IMR-90 (cell line): ENCODE data around the gene LRRC2. TPM values are rescaled to one million over a fixed set of nuclear protein-coding genes. Genes with fewer than 3 reads are reported as not detected.

Source experiments
- ATAC-seq: fragments of 200-7000 bp; cut with Tn5 transposase; 2 replicates; pipeline ENCODE4 v1.9.1; 2020; ENCODE audit warnings: low read depth, mild to moderate bottlenecking, moderate library complexity
- BruUV-seq: library from RNA; stranded (reverse); fragments of 400-500 nt; replicated peaks from 2 replicates; lab custom pipeline; 2021; lab: Mats Ljungman, UMichigan
- CTCF ChIA-PET: fragments of 300-600 bp; formaldehyde crosslinking; extraction: SDS; loops from one replicate; lab custom pipeline; 2021; ENCODE audit warnings: antibody characterized with exemption; lab: Yijun Ruan, JAX
- POLR2A ChIA-PET: fragments of 300-600 bp; sonication (Branson Sonifier 250); formaldehyde crosslinking; loops from one replicate; lab custom pipeline; 2022; ENCODE audit warnings: antibody characterized with exemption; ENCODE audit not compliant: unreplicated experiment; lab: Charles Lee
- DNase-seq: peaks from one replicate; pipeline ENCODE4 v3.0.0; 2013
- H2AFZ ChIP-seq: replicated peaks from 2 replicates; pipeline ENCODE3; 2013; ENCODE audit warnings: low read length, mild to moderate bottlenecking; ENCODE audit not compliant: poor library complexity
- H2AK5ac ChIP-seq: 2 replicates; pipeline ENCODE4 v1.6.1; 2013; ENCODE audit warnings: low read depth, low read length, inconsistent platforms
- H2AK9ac ChIP-seq: replicated peaks from 2 replicates; pipeline ENCODE3; 2013; ENCODE audit warnings: mild to moderate bottlenecking, low read depth, low read length, moderate library complexity; ENCODE audit not compliant: poor library complexity
- H2BK120ac ChIP-seq: 2 replicates; pipeline ENCODE4 v1.6.1; 2013; ENCODE audit warnings: low read depth, low read length, inconsistent platforms
- H2BK15ac ChIP-seq: 3 replicates; pipeline ENCODE4 v1.6.1; 2013; ENCODE audit warnings: low read depth, low read length, inconsistent platforms
- H2BK20ac ChIP-seq: 2 replicates; pipeline ENCODE4 v1.6.1; 2013; ENCODE audit warnings: low read depth, mild to moderate bottlenecking, inconsistent platforms, low read length, moderate library complexity
- H2BK5ac ChIP-seq: 2 replicates; pipeline ENCODE4 v1.6.1; 2013; ENCODE audit warnings: mild to moderate bottlenecking, low read depth, low read length, inconsistent platforms; ENCODE audit not compliant: poor library complexity, severe bottlenecking
- H3K14ac ChIP-seq: replicated peaks from 2 replicates; pipeline ENCODE4 v1.6.1; 2013; ENCODE audit warnings: low read depth, low read length, inconsistent platforms
- H3K18ac ChIP-seq: 2 replicates; pipeline ENCODE4 v1.6.1; 2013; ENCODE audit warnings: low read depth, low read length, control low read depth
- H3K23ac ChIP-seq: 2 replicates; pipeline ENCODE4 v1.6.1; 2013; ENCODE audit warnings: low read depth, low read length, inconsistent platforms
- H3K27ac ChIP-seq: 2 replicates; pipeline ENCODE4 v1.5.1; 2013; ENCODE audit warnings: mild to moderate bottlenecking, control low read depth, low read length; ENCODE audit not compliant: insufficient read depth
- H3K27me3 ChIP-seq: 2 replicates; pipeline ENCODE4 v1.6.1; 2013; ENCODE audit warnings: low read length; ENCODE audit not compliant: control insufficient read depth, insufficient read depth
- H3K36me3 ChIP-seq: 2 replicates; pipeline ENCODE4 v1.6.1; 2013; ENCODE audit warnings: low read length, mixed read lengths; ENCODE audit not compliant: control insufficient read depth, insufficient read depth
- H3K4ac ChIP-seq: 2 replicates; pipeline ENCODE4 v1.6.1; 2013; ENCODE audit warnings: low read depth, low read length, inconsistent platforms
- H3K4me1 ChIP-seq: 2 replicates; pipeline ENCODE4 v1.6.1; 2013; ENCODE audit warnings: low read length, mixed read lengths; ENCODE audit not compliant: control insufficient read depth, insufficient read depth
- H3K4me2 ChIP-seq: 2 replicates; pipeline ENCODE4 v1.6.1; 2013; ENCODE audit warnings: low read depth, mild to moderate bottlenecking, control low read depth, low read length, moderate library complexity
- H3K4me3 ChIP-seq: 2 replicates; pipeline ENCODE4 v1.5.1; 2013; ENCODE audit warnings: low read depth, mild to moderate bottlenecking, control low read depth, low read length, moderate library complexity; ENCODE audit not compliant: insufficient read depth
- H3K56ac ChIP-seq: 2 replicates; pipeline ENCODE4 v1.6.1; 2013; ENCODE audit warnings: low read length, inconsistent platforms; ENCODE audit not compliant: insufficient read depth; ENCODE audit errors: extremely low read depth
- H3K79me1 ChIP-seq, 2 experiments: 2 replicates each; pipeline ENCODE4 v1.6.1; 2013; ENCODE audit warnings: low read length in 2 of 2, inconsistent platforms in 1 of 2, low read depth in 1 of 2
- H3K9ac ChIP-seq: 2 replicates; pipeline ENCODE4 v1.6.1; 2013; ENCODE audit warnings: low read depth, low read length, control low read depth
- H3K9me1 ChIP-seq: 2 replicates; pipeline ENCODE4 v1.6.1; 2013; ENCODE audit warnings: low read length, inconsistent platforms; ENCODE audit not compliant: insufficient read depth
- H3K9me3 ChIP-seq: 2 replicates; pipeline ENCODE4 v1.6.1; 2013; ENCODE audit warnings: low read length; ENCODE audit not compliant: control insufficient read depth, insufficient read depth
- H4K20me1 ChIP-seq: 2 replicates; pipeline ENCODE4 v1.6.1; 2013; ENCODE audit warnings: low read length, inconsistent platforms; ENCODE audit not compliant: insufficient read depth
- H4K5ac ChIP-seq: 2 replicates; pipeline ENCODE4 v1.6.1; 2013; ENCODE audit warnings: mild to moderate bottlenecking, low read depth, low read length, control low read depth
- H4K8ac ChIP-seq, 2 experiments: 2 replicates each; pipeline ENCODE4 v1.6.1; 2013; ENCODE audit warnings: low read depth in 2 of 2, low read length in 2 of 2, control low read depth in 1 of 2, inconsistent platforms in 1 of 2
- H4K91ac ChIP-seq: 2 replicates; pipeline ENCODE4 v1.6.1; 2013; ENCODE audit warnings: low read depth, low read length, inconsistent platforms; ENCODE audit not compliant: insufficient read depth
- BHLHE40 ChIP-seq: fragments of 150-350 bp; IDR thresholded peaks from 2 replicates; pipeline ENCODE4 v1.6.1; 2016; ENCODE audit warnings: mild to moderate bottlenecking, low read depth, low read length
- CEBPB ChIP-seq: IDR thresholded peaks from 2 replicates; pipeline ENCODE4 v1.6.1; 2012; ENCODE audit warnings: low read depth, low read length, improper control_type of control experiment
- CHD1 ChIP-seq: IDR thresholded peaks from 2 replicates; pipeline ENCODE4 v1.6.1; 2012; ENCODE audit warnings: low read depth, low read length, improper control_type of control experiment
- FOS ChIP-seq: fragments of 150-350 bp; IDR thresholded peaks from 2 replicates; pipeline ENCODE4 v1.6.1; 2016; ENCODE audit warnings: low read depth, low read length
- MAFK ChIP-seq: IDR thresholded peaks from 2 replicates; pipeline ENCODE4 v1.6.1; 2012; ENCODE audit warnings: low read depth, low read length, improper control_type of control experiment
- MAZ ChIP-seq: IDR thresholded peaks from 2 replicates; pipeline ENCODE4 v1.6.1; 2012; ENCODE audit warnings: low read depth, mild to moderate bottlenecking, low read length, improper control_type of control experiment, moderate library complexity, borderline replicate concordance
- MXI1 ChIP-seq: IDR thresholded peaks from 2 replicates; pipeline ENCODE4 v1.6.1; 2012; ENCODE audit warnings: low read depth, mild to moderate bottlenecking, low read length, moderate library complexity, borderline replicate concordance
- NFE2L2 ChIP-seq: fragments of 150-350 bp; IDR thresholded peaks from 2 replicates; pipeline ENCODE4 v1.6.1; 2016; ENCODE audit warnings: low read depth, mild to moderate bottlenecking, low read length
- POLR2A ChIP-seq: IDR thresholded peaks from 2 replicates; pipeline ENCODE4 v1.6.1; 2012; ENCODE audit warnings: mild to moderate bottlenecking, low read depth, low read length
- RAD21 ChIP-seq: IDR thresholded peaks from 2 replicates; pipeline ENCODE4 v1.6.1; 2012; ENCODE audit warnings: low read length, improper control_type of control experiment
- RCOR1 ChIP-seq: IDR thresholded peaks from 2 replicates; pipeline ENCODE4 v1.6.1; 2012; ENCODE audit warnings: mild to moderate bottlenecking, low read length, improper control_type of control experiment; ENCODE audit not compliant: insufficient replicate concordance
- RFX5 ChIP-seq: IDR thresholded peaks from 2 replicates; pipeline ENCODE4 v1.8.0; 2012; ENCODE audit warnings: low read depth, mild to moderate bottlenecking, low read length, moderate library complexity
- SMC3 ChIP-seq: fragments of 150-350 bp; IDR thresholded peaks from 2 replicates; pipeline ENCODE4 v1.6.1; 2016; ENCODE audit warnings: low read depth, mild to moderate bottlenecking, antibody characterized with exemption, low read length, moderate library complexity
- WGBS, 2 experiments: methylation state at CpG; one replicate each; pipeline versions ENCODE4 v1.1.5 to v1.1.7; 2013; ENCODE audit warnings: missing lambda C conversion rate in 2 of 2; ENCODE audit not compliant: insufficient read length in 1 of 2; ENCODE audit errors: extremely low coverage in 2 of 2; 5-methylcytosine and 5-hydroxymethylcytosine counted together
- dilution Hi-C: fragments of 300-500 bp; cut with HindIII; formaldehyde crosslinking; loops from one replicate; pipeline ENCODE4 v1.14.3; 2018; ENCODE audit warnings: low sequenced_read_pairs; ENCODE audit not compliant: unreplicated experiment
- in situ Hi-C: fragments of 300-500 bp; cut with MboI; formaldehyde crosslinking; loops from 3 replicates; pipeline ENCODE4 v1.14.3; 2019; ENCODE audit warnings: low sequenced_read_pairs, inconsistent platforms, mixed read lengths
- intact Hi-C: fragments of 100-400 bp; cut with micrococcal nuclease; formaldehyde crosslinking; loops from 2 replicates; pipeline ENCODE4 v1.10.0; 2022
- polyA plus RNA-seq, 3 experiments: library from polyadenylated mRNA; depleted of rRNA; stranded (reverse); fragments of >200 nt; gene quantifications; 2 replicates each; pipeline ENCODE4 v1.2.3, GENCODE V29; 2012; ENCODE audit warnings: low replicate concordance in 1 of 3
- total RNA-seq: library from RNA; depleted of rRNA; stranded (reverse); fragments of >200 nt; gene quantifications from 2 replicates; pipeline ENCODE4 v1.2.3, GENCODE V29; 2012
- TF ChIP-seq, protein P1 (sequence below): conservative IDR thresholded peaks from 2 replicates; pipeline ENCODE4 v1.5.1; 2012; ENCODE audit warnings: mild to moderate bottlenecking, low read depth, low read length, improper control_type of control experiment
- TF ChIP-seq, protein P2 (sequence below): fragments of 150-350 bp; IDR thresholded peaks from 2 replicates; pipeline ENCODE4 v1.6.1; 2016; ENCODE audit warnings: low read depth, mild to moderate bottlenecking, low read length, moderate library complexity, borderline replicate concordance
- TF ChIP-seq, protein P3 (sequence below): fragments of 150-350 bp; IDR thresholded peaks from 2 replicates; pipeline ENCODE4 v1.6.1; 2017; ENCODE audit warnings: mild to moderate bottlenecking, antibody characterized with exemption, low read length, low read depth

Gene LRRC2
- total and polyA plus RNA-seq, 2 of the 4 experiments (the other 2 are of a cell fraction): 2.9 to 4.1 TPM

DNA sequence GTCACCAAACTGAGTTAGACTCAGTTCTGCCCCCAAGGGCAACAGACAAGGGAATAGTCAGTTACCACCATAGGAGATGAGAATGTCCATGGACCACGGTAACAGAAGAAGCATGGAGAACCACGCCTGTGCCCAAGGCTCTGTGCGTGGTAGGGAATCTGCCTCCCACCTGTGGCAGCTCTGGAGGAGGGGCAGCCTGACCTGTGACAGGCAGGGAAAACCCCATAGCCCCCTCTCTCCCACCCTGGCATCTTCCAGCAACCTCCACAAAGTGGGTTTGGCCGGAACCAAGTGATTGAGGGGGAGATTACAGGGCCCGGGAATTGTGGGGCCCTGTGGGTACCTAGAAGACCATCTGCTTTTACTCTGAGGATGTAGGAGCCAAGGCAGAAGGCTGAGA, 87.1 kb downstream of the LRRC2 start:
- CTCF ChIA-PET: no interaction called here
- peaks cover 9% of the 10 kb centered on the region for H3K9me3 ChIP-seq
- H3K4me3 ChIP-seq: no peak overlapping the region
- in situ Hi-C loops: loop anchor here (25.0 kb wide), 1 partner anchor 408 kb away; the partner anchor contains the start of gene PTH1R
- H2AFZ ChIP-seq: peak overlapping the region; percentile 2
- H2BK15ac ChIP-seq: peak overlapping the region; percentile 38; the same call in 1 of the 3 replicates
- 71% methylated on average over 2 of the region's 5 CpGs; no CpG with 5 or more reads in 1 of the 2 experiments for WGBS, 2 experiments
- no peak overlapping the region for H3K4me2 ChIP-seq
- H4K5ac ChIP-seq: no peak overlapping the region
- no peaks in the 10 kb centered on the region for H4K20me1 ChIP-seq
- peak overlapping the region; percentile 57 for H2BK20ac ChIP-seq
- intact Hi-C loops: no loop called here
- no peak overlapping the region for H3K18ac ChIP-seq
- H3K4me1 ChIP-seq: peaks cover 4% of the 10 kb centered on the region; the same call in 1 of the 2 replicates
- no peak overlapping the region for H2BK5ac ChIP-seq
- no peak overlapping the region for H3K9ac ChIP-seq
- H3K36me3 ChIP-seq: no peaks in the 10 kb centered on the region
- peak overlapping the region; percentile 61 for H3K4ac ChIP-seq
- no peaks in the 10 kb centered on the region for H3K79me1 ChIP-seq
- peaks cover 10% of the 10 kb centered on the region for H3K9me1 ChIP-seq
- H3K14ac ChIP-seq: 0 out of 2 replicates have a peak overlapping the region, but pooled peaks have one; percentile 19
- no peak overlapping the region for H2AK9ac ChIP-seq
- peak overlapping the region; percentile 39 for H2BK120ac ChIP-seq
- H4K8ac ChIP-seq: peak overlapping the region in 1 of 2 experiments; percentile 12; a peak in 1 of 4 replicates
- H4K91ac ChIP-seq: peak overlapping the region; percentile 62
- H3K27me3 ChIP-seq: peaks cover 15% of the 10 kb centered on the region
- POLR2A ChIA-PET: no interaction called here
- no peak overlapping the region for H3K56ac ChIP-seq
- no peak overlapping the region for H3K27ac ChIP-seq
- BruUV-seq: no TSS peak
- H2AK5ac ChIP-seq: peak overlapping the region; percentile 71
- no peak for ATAC-seq
- H3K23ac ChIP-seq: no peak overlapping the region
- no peak for DNase-seq
- dilution Hi-C loops: no loop called here
- TF ChIP-seq, protein P1, sequence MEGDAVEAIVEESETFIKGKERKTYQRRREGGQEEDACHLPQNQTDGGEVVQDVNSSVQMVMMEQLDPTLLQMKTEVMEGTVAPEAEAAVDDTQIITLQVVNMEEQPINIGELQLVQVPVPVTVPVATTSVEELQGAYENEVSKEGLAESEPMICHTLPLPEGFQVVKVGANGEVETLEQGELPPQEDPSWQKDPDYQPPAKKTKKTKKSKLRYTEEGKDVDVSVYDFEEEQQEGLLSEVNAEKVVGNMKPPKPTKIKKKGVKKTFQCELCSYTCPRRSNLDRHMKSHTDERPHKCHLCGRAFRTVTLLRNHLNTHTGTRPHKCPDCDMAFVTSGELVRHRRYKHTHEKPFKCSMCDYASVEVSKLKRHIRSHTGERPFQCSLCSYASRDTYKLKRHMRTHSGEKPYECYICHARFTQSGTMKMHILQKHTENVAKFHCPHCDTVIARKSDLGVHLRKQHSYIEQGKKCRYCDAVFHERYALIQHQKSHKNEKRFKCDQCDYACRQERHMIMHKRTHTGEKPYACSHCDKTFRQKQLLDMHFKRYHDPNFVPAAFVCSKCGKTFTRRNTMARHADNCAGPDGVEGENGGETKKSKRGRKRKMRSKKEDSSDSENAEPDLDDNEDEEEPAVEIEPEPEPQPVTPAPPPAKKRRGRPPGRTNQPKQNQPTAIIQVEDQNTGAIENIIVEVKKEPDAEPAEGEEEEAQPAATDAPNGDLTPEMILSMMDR: no peak
- TF ChIP-seq POLR2A (no peak), CEBPB (no peak), MXI1 (no peak), BHLHE40 (no peak), CHD1 (no peak), FOS (no peak), SMC3 (no peak), NFE2L2 (no peak), MAZ (no peak), MAFK (no peak), RFX5 (no peak), RCOR1 (no peak), RAD21 (no peak)
- TF ChIP-seq, protein P2, sequence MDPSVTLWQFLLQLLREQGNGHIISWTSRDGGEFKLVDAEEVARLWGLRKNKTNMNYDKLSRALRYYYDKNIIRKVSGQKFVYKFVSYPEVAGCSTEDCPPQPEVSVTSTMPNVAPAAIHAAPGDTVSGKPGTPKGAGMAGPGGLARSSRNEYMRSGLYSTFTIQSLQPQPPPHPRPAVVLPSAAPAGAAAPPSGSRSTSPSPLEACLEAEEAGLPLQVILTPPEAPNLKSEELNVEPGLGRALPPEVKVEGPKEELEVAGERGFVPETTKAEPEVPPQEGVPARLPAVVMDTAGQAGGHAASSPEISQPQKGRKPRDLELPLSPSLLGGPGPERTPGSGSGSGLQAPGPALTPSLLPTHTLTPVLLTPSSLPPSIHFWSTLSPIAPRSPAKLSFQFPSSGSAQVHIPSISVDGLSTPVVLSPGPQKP: no peak
- TF ChIP-seq, protein P3, sequence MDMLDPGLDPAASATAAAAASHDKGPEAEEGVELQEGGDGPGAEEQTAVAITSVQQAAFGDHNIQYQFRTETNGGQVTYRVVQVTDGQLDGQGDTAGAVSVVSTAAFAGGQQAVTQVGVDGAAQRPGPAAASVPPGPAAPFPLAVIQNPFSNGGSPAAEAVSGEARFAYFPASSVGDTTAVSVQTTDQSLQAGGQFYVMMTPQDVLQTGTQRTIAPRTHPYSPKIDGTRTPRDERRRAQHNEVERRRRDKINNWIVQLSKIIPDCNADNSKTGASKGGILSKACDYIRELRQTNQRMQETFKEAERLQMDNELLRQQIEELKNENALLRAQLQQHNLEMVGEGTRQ: no peak
